ENCODE data around the gene RPS16. TPM values are rescaled to one million over a fixed set of nuclear protein-coding genes. Genes with fewer than 3 reads are reported as not detected.
A peak's percentile ranks its signal among the peaks of the same experiment; 100 is the strongest.

Gene RPS16
- total RNA-seq, 1 donor: 148 TPM

- TF ChIP-seq CTCF (IDR thresholded peaks at IDR 0.05; ENCODE audit: insufficient read depth, low read length): peak; percentile 3
- peak; percentile 91 for DNase-seq (ENCODE audit: low read depth)
Observed at GRCh38 chr19:39406656-39407409, 28.9 kb downstream of the RPS16 start, which contains the start of gene ZFP36. TSS of gene ZFP36 (plus strand) at chr19:39406847. CDS start at chr19:39406905, 58 bp downstream.

DNA sequence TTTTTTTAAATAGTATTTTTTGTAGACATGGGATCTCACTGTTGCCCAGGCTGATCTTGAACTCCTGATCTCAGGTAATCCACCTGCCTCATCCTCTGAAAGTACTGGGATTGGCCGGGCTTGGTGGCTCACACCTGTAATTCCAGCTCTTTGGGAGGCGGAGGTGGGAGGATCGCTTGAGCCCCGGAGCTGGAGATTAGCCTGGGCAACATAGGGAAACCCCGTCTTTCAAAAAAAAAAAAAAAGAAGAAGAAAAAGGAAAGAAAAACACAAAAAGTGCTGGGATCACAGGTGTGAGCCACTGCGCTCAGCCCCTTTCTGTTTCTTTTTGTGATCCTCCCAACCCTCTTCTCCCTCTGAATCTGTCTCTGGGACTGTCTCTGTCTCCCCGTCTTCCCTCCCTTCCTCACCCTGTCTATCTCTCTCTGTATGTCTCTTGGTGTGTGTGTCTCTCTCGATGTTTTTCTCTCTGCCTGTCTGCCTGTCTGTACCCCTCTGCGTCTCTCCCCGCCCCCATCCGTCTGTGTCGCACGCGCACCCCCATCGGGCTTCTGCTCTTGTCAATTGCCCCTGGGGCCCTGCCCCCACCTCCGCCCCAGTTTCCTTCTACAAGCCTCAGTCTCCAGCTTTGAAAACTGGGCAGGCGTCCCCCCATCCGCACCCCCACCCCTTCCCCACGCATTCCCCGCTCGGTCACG lies 29.6 kb downstream of the RPS16 start:
- no peak for DNase-seq (ENCODE audit: low read depth)
- no peak for TF ChIP-seq CTCF (IDR thresholded peaks at IDR 0.05; ENCODE audit: insufficient read depth, low read length)

More at GRCh38 chr19:39406656-39407409, 28.9 kb downstream of the RPS16 start, which contains the start of gene ZFP36:
- peak within 1 kb of the TSS; percentile 94 for H3K4me3 ChIP-seq (ENCODE audit: low read depth, low read length)

DNA sequence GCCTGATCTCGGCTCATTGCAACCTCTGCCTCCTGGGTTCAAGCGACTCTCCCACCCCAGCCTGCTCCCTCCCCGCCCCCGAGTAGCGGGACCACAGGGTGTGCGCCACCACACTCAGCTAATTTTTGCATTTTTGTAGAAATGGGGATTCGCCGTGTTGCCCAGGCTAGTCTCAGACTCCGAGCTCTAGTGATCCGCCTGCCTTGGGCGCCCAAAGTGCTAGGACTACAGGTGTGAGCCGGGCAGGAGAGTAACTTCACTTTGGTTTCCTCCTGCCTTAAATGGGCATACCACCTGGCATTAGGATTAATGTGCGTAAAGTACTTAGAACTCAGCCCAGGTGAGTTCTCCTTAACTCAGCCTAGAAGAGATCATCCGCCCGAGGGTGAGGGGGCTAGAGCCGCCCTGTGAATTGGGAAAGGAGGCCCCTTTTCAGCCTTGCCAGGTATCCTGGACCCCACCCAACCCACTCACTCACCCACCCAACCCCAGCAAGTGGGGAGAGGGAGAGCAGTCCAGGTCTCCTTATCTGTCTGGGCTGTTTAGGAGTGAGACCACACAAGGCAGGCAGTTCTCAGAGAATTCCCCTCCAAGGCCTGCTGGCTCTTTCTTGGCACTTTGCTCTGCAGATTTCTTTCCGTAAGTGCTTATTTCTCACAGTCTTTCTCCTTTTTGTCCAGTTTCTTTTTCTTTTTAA lies 30.3 kb downstream of the RPS16 start:
- no peak for TF ChIP-seq CTCF (IDR thresholded peaks at IDR 0.05; ENCODE audit: insufficient read depth, low read length)
- DNase-seq (ENCODE audit: low read depth): peak; percentile 34
- no peak overlapping the region for H3K4me3 ChIP-seq (ENCODE audit: low read depth, low read length)

More for the DNA sequence above, 29.6 kb downstream of the RPS16 start:
- H3K4me3 ChIP-seq (ENCODE audit: low read depth, low read length): peak overlapping the region; percentile 59

GRCh38 chr19:39403331-39404312 lies 32.1 kb downstream of the RPS16 start:
- DNase-seq (ENCODE audit: low read depth): peak; percentile 99

More at GRCh38 chr19:39403331-39404312, 32.1 kb downstream of the RPS16 start:
- H3K4me3 ChIP-seq (ENCODE audit: low read depth, low read length): peak overlapping the region; percentile 60
- no peak for TF ChIP-seq CTCF (IDR thresholded peaks at IDR 0.05; ENCODE audit: insufficient read depth, low read length)
